WTC11 (cell line): Measurements from ENCODE around the gene BMP7. TPM values are rescaled to one million over a fixed set of nuclear protein-coding genes. Genes with fewer than 3 reads are reported as not detected.

ENCODE experiments used
- ATAC-seq: fragments of 200-7000 bp; cut with Tn5 transposase; 2 replicates; pipeline ENCODE4 v1.10.0; 2021; ENCODE audit warnings: mild to moderate bottlenecking, moderate library complexity
- CTCF ChIA-PET: fragments of 300-600 bp; sonication (Branson Sonifier 250); formaldehyde crosslinking; loops from one replicate; lab custom pipeline; 2021; ENCODE audit warnings: antibody characterized with exemption; lab: Charles Lee
- POLR2A ChIA-PET: fragments of 350-600 bp; sonication (Branson Sonifier 250); formaldehyde crosslinking; loops from one replicate; lab custom pipeline; 2021; ENCODE audit warnings: antibody characterized with exemption; lab: Charles Lee
- DNase-seq: peaks from one replicate; pipeline ENCODE4 v3.0.0; 2021; ENCODE audit warnings: low spot score
- H3K27ac Mint-ChIP-seq: 2 replicates; pipeline ENCODE4 v1.8.0; 2021; ENCODE audit warnings: mixed read lengths
- H3K27me3 Mint-ChIP-seq: 2 replicates; pipeline ENCODE4 v1.8.0; 2021; ENCODE audit warnings: low read depth, mild to moderate bottlenecking, moderate library complexity, mixed read lengths
- H3K36me3 Mint-ChIP-seq: 2 replicates; pipeline ENCODE4 v1.8.0; 2021; ENCODE audit warnings: mixed read lengths
- H3K4me1 Mint-ChIP-seq: 2 replicates; pipeline ENCODE4 v1.8.0; 2022; ENCODE audit warnings: mixed read lengths
- H3K4me3 Mint-ChIP-seq: 2 replicates; pipeline ENCODE4 v1.8.0; 2021; ENCODE audit warnings: mild to moderate bottlenecking, moderate library complexity, mixed read lengths
- H3K9me3 Mint-ChIP-seq: 2 replicates; pipeline ENCODE4 v1.8.0; 2021; ENCODE audit warnings: mixed read lengths
- ATF2 ChIP-seq: sonication (generic); formaldehyde crosslinking; IDR thresholded peaks from 2 replicates; pipeline ENCODE4 v1.8.1; 2022; ENCODE audit warnings: low read depth, missing genetic modification reagents, borderline replicate concordance
- CBFB ChIP-seq: sonication (generic); formaldehyde crosslinking; IDR thresholded peaks from 2 replicates; pipeline ENCODE4 v1.8.1; 2022; ENCODE audit warnings: mild to moderate bottlenecking, low read depth, missing genetic modification reagents
- CREB1 ChIP-seq: sonication (generic); formaldehyde crosslinking; IDR thresholded peaks from 2 replicates; pipeline ENCODE4 v1.8.0; 2023; ENCODE audit warnings: mild to moderate bottlenecking, missing genetic modification reagents
- CTCF ChIP-seq: fragments of 200-600 bp; IDR thresholded peaks from 2 replicates; pipeline ENCODE4 v1.8.0; 2022; ENCODE audit warnings: antibody characterized with exemption
- EMX1 ChIP-seq: fragments of 250-450 bp; sonication (Bioruptor Pico); IDR thresholded peaks from 2 replicates; pipeline ENCODE4 v1.8.0; 2021; ENCODE audit warnings: mild to moderate bottlenecking
- ESRRA ChIP-seq: sonication (generic); formaldehyde crosslinking; IDR thresholded peaks from 2 replicates; pipeline ENCODE4 v1.8.1; 2022; ENCODE audit warnings: mild to moderate bottlenecking, missing genetic modification reagents, borderline replicate concordance
- FOXP1 ChIP-seq: sonication (generic); formaldehyde crosslinking; IDR thresholded peaks from 2 replicates; pipeline ENCODE4 v1.8.0; 2022; ENCODE audit warnings: missing genetic modification reagents, mild to moderate bottlenecking, moderate library complexity, borderline replicate concordance
- GABPB1 ChIP-seq: sonication (generic); formaldehyde crosslinking; IDR thresholded peaks from 2 replicates; pipeline ENCODE4 v1.8.1; 2023; ENCODE audit warnings: mild to moderate bottlenecking, missing genetic modification reagents
- GTF2I ChIP-seq: fragments of 250-450 bp; sonication (Bioruptor Pico); conservative IDR thresholded peaks from 2 replicates; pipeline ENCODE4 v1.4.0; 2021; ENCODE audit warnings: mild to moderate bottlenecking
- HMGA2 ChIP-seq: fragments of 250-450 bp; sonication (Bioruptor Pico); IDR thresholded peaks from 2 replicates; pipeline ENCODE4 v1.4.0; 2021; ENCODE audit warnings: mild to moderate bottlenecking, moderate library complexity
- JUN ChIP-seq: sonication (generic); formaldehyde crosslinking; IDR thresholded peaks from 2 replicates; pipeline ENCODE4 v1.8.0; 2023; ENCODE audit warnings: mild to moderate bottlenecking, missing genetic modification reagents
- MXD4 ChIP-seq: fragments of 250-450 bp; sonication (Bioruptor Pico); IDR thresholded peaks from 2 replicates; pipeline ENCODE4 v1.8.0; 2021; ENCODE audit warnings: mild to moderate bottlenecking, moderate library complexity, borderline replicate concordance
- MYBL2 ChIP-seq: sonication (generic); formaldehyde crosslinking; IDR thresholded peaks from 2 replicates; pipeline ENCODE4 v1.8.1; 2023; ENCODE audit warnings: mild to moderate bottlenecking, moderate library complexity, missing genetic modification reagents
- NFYB ChIP-seq: sonication (generic); formaldehyde crosslinking; conservative IDR thresholded peaks from 2 replicates; pipeline ENCODE4 v1.8.0; 2022; ENCODE audit warnings: low read depth, missing genetic modification reagents
- RELA ChIP-seq: sonication (generic); formaldehyde crosslinking; IDR thresholded peaks from 2 replicates; pipeline ENCODE4 v1.8.1; 2022; ENCODE audit warnings: missing genetic modification reagents, mild to moderate bottlenecking, borderline replicate concordance
- TCF7 ChIP-seq: sonication (generic); formaldehyde crosslinking; IDR thresholded peaks from 2 replicates; pipeline ENCODE4 v1.8.0; 2022; ENCODE audit warnings: mild to moderate bottlenecking, low read depth, missing genetic modification reagents, moderate library complexity
- TEAD1 ChIP-seq: sonication (generic); formaldehyde crosslinking; IDR thresholded peaks from 2 replicates; pipeline ENCODE4 v1.8.0; 2022; ENCODE audit warnings: mild to moderate bottlenecking, missing genetic modification reagents
- TP53 ChIP-seq: sonication (generic); formaldehyde crosslinking; IDR thresholded peaks from 2 replicates; pipeline ENCODE4 v1.8.1; 2023; ENCODE audit warnings: mild to moderate bottlenecking, missing genetic modification reagents
- USF1 ChIP-seq: sonication (generic); formaldehyde crosslinking; IDR thresholded peaks from 2 replicates; pipeline ENCODE4 v1.8.0; 2022; ENCODE audit warnings: mild to moderate bottlenecking, missing genetic modification reagents
- ZNF138 ChIP-seq: sonication (generic); formaldehyde crosslinking; conservative IDR thresholded peaks from 2 replicates; pipeline ENCODE4 v1.8.1; 2022; ENCODE audit warnings: mild to moderate bottlenecking, moderate library complexity, missing genetic modification reagents
- ZNF416 ChIP-seq: fragments of 250-450 bp; sonication (Bioruptor Pico); IDR thresholded peaks from 2 replicates; pipeline ENCODE4 v1.9.0; 2021; ENCODE audit warnings: mild to moderate bottlenecking, inconsistent platforms
- ZNF423 ChIP-seq: fragments of 250-450 bp; sonication (Bioruptor Pico); IDR thresholded peaks from 2 replicates; pipeline ENCODE4 v2.1.2; 2022; ENCODE audit warnings: mild to moderate bottlenecking, moderate library complexity
- ZNF512 ChIP-seq: sonication (generic); formaldehyde crosslinking; IDR thresholded peaks from 2 replicates; pipeline ENCODE4 v1.8.1; 2022; ENCODE audit warnings: missing genetic modification reagents, borderline replicate concordance
- ZSCAN18 ChIP-seq: fragments of 250-450 bp; sonication (Bioruptor Pico); IDR thresholded peaks from 2 replicates; pipeline ENCODE4 v2.1.2; 2022; ENCODE audit warnings: mild to moderate bottlenecking, moderate library complexity
- total RNA-seq: library from RNA; stranded (reverse); gene quantifications from 3 replicates; pipeline ENCODE4 v1.2.3, GENCODE V29; 2021

The BMP7 gene
- total RNA-seq, 1 experiment from 2014 or later: 40.7 TPM

GRCh38 chr20:57203986-57204385, 62.5 kb downstream of the BMP7 start:
- DNase-seq (no peak), ATAC-seq (no peak)
- CTCF ChIA-PET: no interaction called here
- Mint-ChIP-seq H3K4me1 (peaks cover 9% of the 10 kb centered on the region; the same call in 1 of the 2 replicates), H3K9me3 (peaks cover 15% of the 10 kb centered on the region), H3K27ac (no peak overlapping the region), H3K27me3 (no peaks in the 10 kb centered on the region), H3K36me3 (peaks cover 21% of the 10 kb centered on the region), H3K4me3 (no peak overlapping the region)
- TF ChIP-seq MXD4 (CRISPR knock-in tag) (no peak), GTF2I (CRISPR knock-in tag) (no peak), RELA (CRISPR knock-in tag) (no peak), ZSCAN18 (no peak), GABPB1 (CRISPR knock-in tag) (no peak), TEAD1 (CRISPR knock-in tag) (no peak), ESRRA (CRISPR knock-in tag) (no peak), HMGA2 (no peak), TP53 (no peak)
- POLR2A ChIA-PET: no interaction called here

- H3K27ac Mint-ChIP-seq: no peak overlapping the region
- CTCF ChIA-PET: interaction anchor here (0.9 kb wide), 1 partner anchor 129 kb away, joined by 3 read pairs; no protein-coding TSS in a partner anchor
- peaks cover 10% of the 10 kb centered on the region for H3K9me3 Mint-ChIP-seq
- H3K27me3 Mint-ChIP-seq: no peaks in the 10 kb centered on the region
- H3K4me3 Mint-ChIP-seq: no peak overlapping the region
- H3K4me1 Mint-ChIP-seq: peaks cover 17% of the 10 kb centered on the region
- TF ChIP-seq CREB1 (CRISPR knock-in tag) (no peak), ZNF423 (CRISPR knock-in tag) (no peak), EMX1 (CRISPR knock-in tag) (no peak), ZNF416 (CRISPR knock-in tag) (no peak)
- DNase-seq: no peak
- no peak for ATAC-seq
- H3K36me3 Mint-ChIP-seq: peaks cover 17% of the 10 kb centered on the region
- POLR2A ChIA-PET: no interaction called here
These were observed 63.2 kb downstream of the BMP7 start for GRCh38 chr20:57203204-57203603.

- ATAC-seq (no peak), DNase-seq (no peak)
- Mint-ChIP-seq H3K4me1 (peaks cover 19% of the 10 kb centered on the region), H3K9me3 (peaks cover 6% of the 10 kb centered on the region), H3K27me3 (no peaks in the 10 kb centered on the region), H3K27ac (no peak overlapping the region), H3K36me3 (peaks cover 13% of the 10 kb centered on the region), H3K4me3 (no peak overlapping the region)
- TF ChIP-seq FOXP1: no peak
- no peak for TF ChIP-seq ATF2 (CRISPR knock-in tag)
- no peak for TF ChIP-seq MYBL2 (CRISPR knock-in tag)
- no peak for TF ChIP-seq ZNF138 (CRISPR knock-in tag)
- no peak for TF ChIP-seq ZNF512 (CRISPR knock-in tag)
- no peak for TF ChIP-seq CBFB
- TF ChIP-seq USF1 (CRISPR knock-in tag): no peak
- TF ChIP-seq TCF7 (CRISPR knock-in tag): no peak
- TF ChIP-seq CTCF: no peak
- TF ChIP-seq JUN: no peak
- no peak for TF ChIP-seq NFYB (CRISPR knock-in tag)
- no peak for TF ChIP-seq HMGA2
- no peak for TF ChIP-seq CREB1 (CRISPR knock-in tag)
- POLR2A ChIA-PET: interaction anchor here (0.6 kb wide), 1 partner anchor 198 kb away, joined by 3 read pairs; no protein-coding TSS in a partner anchor
- CTCF ChIA-PET: interaction anchor here (0.9 kb wide), 1 partner anchor 130 kb away, joined by 3 read pairs; no protein-coding TSS in a partner anchor
These were observed 64.1 kb downstream of the BMP7 start for GRCh38 chr20:57202309-57202708.
